Hepatocyte (in vitro differentiated cells): Measurements from ENCODE around the gene ABI3BP. TPM values are rescaled to one million over a fixed set of nuclear protein-coding genes. Genes with fewer than 3 reads are reported as not detected.

Experiments
- DNase-seq: peaks from one replicate; pipeline ENCODE4 v3.0.0-alpha.2; 2016; ENCODE audit warnings: low spot score
- H2AFZ ChIP-seq: fragments of 200-600 bp; sonication (generic); 2 replicates; pipeline ENCODE4 v1.6.0; 2016; ENCODE audit warnings: antibody characterized with exemption, mild to moderate bottlenecking
- H3K27ac ChIP-seq: fragments of 200-600 bp; sonication (generic); 2 replicates; pipeline ENCODE4 v1.5.1; 2016; ENCODE audit warnings: mild to moderate bottlenecking
- H3K27me3 ChIP-seq: fragments of 200-600 bp; sonication (generic); 2 replicates; pipeline ENCODE4 v1.6.1; 2016
- H3K36me3 ChIP-seq: fragments of 200-600 bp; sonication (generic); replicated peaks from 2 replicates; pipeline ENCODE4 v1.5.1; 2016; ENCODE audit warnings: low read depth; ENCODE audit not compliant: insufficient read depth
- H3K4me1 ChIP-seq: fragments of 200-600 bp; sonication (generic); 2 replicates; pipeline ENCODE4 v1.5.1; 2016; ENCODE audit warnings: mild to moderate bottlenecking, moderate library complexity; ENCODE audit not compliant: insufficient read depth
- H3K4me2 ChIP-seq: fragments of 200-600 bp; sonication (generic); 2 replicates; pipeline ENCODE4 v1.6.0; 2016
- H3K4me3 ChIP-seq: fragments of 200-600 bp; sonication (generic); 2 replicates; pipeline ENCODE4 v1.5.1; 2016; ENCODE audit warnings: mild to moderate bottlenecking
- H3K79me2 ChIP-seq: fragments of 200-600 bp; sonication (generic); 2 replicates; pipeline ENCODE4 v1.6.0; 2017; ENCODE audit warnings: mild to moderate bottlenecking
- H3K9me2 ChIP-seq: fragments of 200-600 bp; sonication (generic); replicated peaks from 2 replicates; pipeline ENCODE4 v1.6.0; 2017; ENCODE audit warnings: mild to moderate bottlenecking; ENCODE audit not compliant: insufficient read depth
- H3K9me3 ChIP-seq: fragments of 200-600 bp; sonication (generic); 2 replicates; pipeline ENCODE4 v1.5.1; 2016; ENCODE audit warnings: low read depth, mild to moderate bottlenecking
- H4K20me1 ChIP-seq: fragments of 200-600 bp; sonication (generic); 2 replicates; pipeline ENCODE4 v1.6.0; 2016; ENCODE audit warnings: mild to moderate bottlenecking; ENCODE audit not compliant: insufficient read depth, poor library complexity, severe bottlenecking
- EZH2 ChIP-seq: fragments of 200-600 bp; sonication (generic); IDR thresholded peaks from 2 replicates; pipeline ENCODE4 v1.6.1; 2016; ENCODE audit warnings: antibody characterized with exemption, mild to moderate bottlenecking, borderline replicate concordance
- EZH2phosphoT487 ChIP-seq: fragments of 200-600 bp; sonication (generic); IDR thresholded peaks from one replicate; pipeline ENCODE4 v1.6.1; 2018; ENCODE audit warnings: antibody characterized with exemption, mild to moderate bottlenecking, low read depth, moderate library complexity; ENCODE audit not compliant: unreplicated experiment, severe bottlenecking
- WGBS: methylation state at CpG from one replicate; pipeline ENCODE4 v1.1.6; 2016; ENCODE audit warnings: low lambda C conversion rate; ENCODE audit errors: missing lambda C conversion rate; 5-methylcytosine and 5-hydroxymethylcytosine counted together
- polyA plus RNA-seq: library from polyadenylated mRNA; unstranded; fragments of >200 nt; fragmentation: Nextera tagmentation; extraction: Ambion mirVana; gene quantifications from 2 replicates; pipeline ENCODE4 v1.2.1, GENCODE V29; 2016
- total RNA-seq: library from RNA; depleted of rRNA; stranded (reverse); fragments of >200 nt; gene quantifications from 2 replicates; pipeline ENCODE4 v1.2.3, GENCODE V29; 2014
- TF ChIP-seq, protein P1 (sequence below): fragments of 200-600 bp; sonication (generic); IDR thresholded peaks from 2 replicates; pipeline ENCODE4 v1.5.1; 2016; ENCODE audit warnings: antibody characterized with exemption, mild to moderate bottlenecking; ENCODE audit not compliant: poor library complexity

The ABI3BP gene
- total and polyA plus RNA-seq, 2 experiments from 2014 or later = 10.4 to 18.6 TPM

DNA sequence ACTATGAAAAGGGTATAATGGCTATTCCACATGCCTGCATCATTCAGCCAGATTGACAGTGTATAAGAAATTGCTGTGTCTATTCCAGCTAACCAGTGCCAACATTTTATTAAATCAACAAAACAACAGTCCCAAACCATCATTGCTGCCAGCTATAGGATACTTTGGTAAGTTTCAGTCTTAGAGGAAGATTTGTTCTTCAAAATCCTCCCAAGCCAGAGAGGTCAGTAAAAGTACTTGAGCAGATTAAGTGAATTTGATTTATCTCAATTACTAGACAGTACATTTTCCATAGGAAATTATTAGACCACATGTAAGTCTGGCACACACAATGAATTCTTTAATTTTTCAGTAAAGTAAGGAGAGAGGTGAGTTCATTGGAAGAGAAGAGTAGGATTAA, 233.3 kb downstream of the ABI3BP start:
- Histone ChIP-seq H4K20me1 (no peaks in the 10 kb centered on the region), H3K27me3 (no peaks in the 10 kb centered on the region), H2AFZ (no peak overlapping the region), H3K4me2 (peak overlapping the region; percentile 9), H3K9me2 (no peaks in the 10 kb centered on the region), H3K27ac (no peak overlapping the region), H3K36me3 (no peaks in the 10 kb centered on the region), H3K79me2 (no peaks in the 10 kb centered on the region), H3K9me3 (no peaks in the 10 kb centered on the region), H3K4me3 (no peak overlapping the region), H3K4me1 (no peaks in the 10 kb centered on the region)
- TF ChIP-seq EZH2 (no peak), EZH2phosphoT487 (no peak)
- TF ChIP-seq, protein P1, sequence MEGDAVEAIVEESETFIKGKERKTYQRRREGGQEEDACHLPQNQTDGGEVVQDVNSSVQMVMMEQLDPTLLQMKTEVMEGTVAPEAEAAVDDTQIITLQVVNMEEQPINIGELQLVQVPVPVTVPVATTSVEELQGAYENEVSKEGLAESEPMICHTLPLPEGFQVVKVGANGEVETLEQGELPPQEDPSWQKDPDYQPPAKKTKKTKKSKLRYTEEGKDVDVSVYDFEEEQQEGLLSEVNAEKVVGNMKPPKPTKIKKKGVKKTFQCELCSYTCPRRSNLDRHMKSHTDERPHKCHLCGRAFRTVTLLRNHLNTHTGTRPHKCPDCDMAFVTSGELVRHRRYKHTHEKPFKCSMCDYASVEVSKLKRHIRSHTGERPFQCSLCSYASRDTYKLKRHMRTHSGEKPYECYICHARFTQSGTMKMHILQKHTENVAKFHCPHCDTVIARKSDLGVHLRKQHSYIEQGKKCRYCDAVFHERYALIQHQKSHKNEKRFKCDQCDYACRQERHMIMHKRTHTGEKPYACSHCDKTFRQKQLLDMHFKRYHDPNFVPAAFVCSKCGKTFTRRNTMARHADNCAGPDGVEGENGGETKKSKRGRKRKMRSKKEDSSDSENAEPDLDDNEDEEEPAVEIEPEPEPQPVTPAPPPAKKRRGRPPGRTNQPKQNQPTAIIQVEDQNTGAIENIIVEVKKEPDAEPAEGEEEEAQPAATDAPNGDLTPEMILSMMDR = no peak
- DNase-seq = no peak

DNA sequence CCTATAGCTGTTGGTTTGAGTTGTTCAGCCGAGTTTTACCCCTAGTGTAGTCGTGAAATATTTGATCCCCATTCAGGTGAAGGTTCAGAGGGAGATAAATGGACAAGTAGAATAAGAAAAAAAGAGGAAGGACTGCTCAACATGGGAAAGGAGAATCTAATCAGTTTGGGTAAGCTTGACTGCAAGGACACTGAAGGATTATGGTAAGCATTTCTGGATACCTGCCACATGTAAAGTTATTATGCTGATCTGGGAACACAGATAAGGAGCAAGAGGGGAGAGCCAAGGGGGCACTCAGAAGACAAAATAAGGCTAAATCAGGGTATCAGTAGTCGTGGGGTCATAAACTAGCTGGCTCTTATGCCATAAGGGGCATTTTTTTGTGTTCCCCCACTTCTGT, 234.1 kb downstream of the ABI3BP start:
- Histone ChIP-seq H3K4me1 (no peaks in the 10 kb centered on the region), H2AFZ (no peak overlapping the region), H3K27ac (no peak overlapping the region), H3K79me2 (no peaks in the 10 kb centered on the region), H3K36me3 (no peaks in the 10 kb centered on the region), H3K4me3 (no peak overlapping the region), H3K27me3 (no peaks in the 10 kb centered on the region), H3K9me2 (no peaks in the 10 kb centered on the region), H4K20me1 (no peaks in the 10 kb centered on the region), H3K4me2 (no peak overlapping the region), H3K9me3 (no peaks in the 10 kb centered on the region)
- DNase-seq = no peak
- 72% methylated on average over 3 of the region's 3 CpGs for WGBS
- no peak for TF ChIP-seq EZH2phosphoT487
- TF ChIP-seq, protein P1 = no peak
- TF ChIP-seq EZH2 = no peak

DNA sequence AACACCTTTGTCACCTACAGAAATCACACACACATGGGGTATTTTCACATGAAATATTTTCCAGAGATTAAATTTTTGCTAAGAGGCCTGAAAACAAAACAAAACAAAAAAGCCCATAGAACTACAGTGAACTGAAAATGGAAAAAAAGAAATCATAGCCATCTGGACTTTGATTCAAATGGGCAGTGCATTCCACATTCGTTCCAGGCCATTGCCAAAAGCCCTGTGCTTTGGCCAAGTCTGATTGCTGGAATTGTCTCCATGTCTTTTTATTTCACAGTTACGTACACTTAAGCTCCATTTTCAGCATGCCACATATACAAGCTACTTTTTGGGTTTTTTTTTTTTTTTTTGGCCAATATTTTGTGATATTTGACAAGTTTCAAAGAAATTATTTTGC, 236.8 kb downstream of the ABI3BP start:
- H3K9me2 ChIP-seq = no peaks in the 10 kb centered on the region
- no peak overlapping the region for H3K4me2 ChIP-seq
- no peaks in the 10 kb centered on the region for H3K36me3 ChIP-seq
- H4K20me1 ChIP-seq = no peaks in the 10 kb centered on the region
- no peak overlapping the region for H2AFZ ChIP-seq
- no peaks in the 10 kb centered on the region for H3K9me3 ChIP-seq
- 92% methylated on average over 2 of the region's 2 CpGs for WGBS
- TF ChIP-seq EZH2 (no peak), EZH2phosphoT487 (no peak)
- TF ChIP-seq, protein P1 = no peak
- H3K4me1 ChIP-seq = no peaks in the 10 kb centered on the region
- H3K27me3 ChIP-seq = no peaks in the 10 kb centered on the region
- DNase-seq = no peak
- H3K4me3 ChIP-seq = no peak overlapping the region
- no peak overlapping the region for H3K27ac ChIP-seq
- no peaks in the 10 kb centered on the region for H3K79me2 ChIP-seq
